GM21381 (cell line): ENCODE data around the gene STAG1.
"Not testable (repeated sequence)": the region's sequence is repeated elsewhere in the genome, so short reads cannot be mapped to it uniquely, and the experiment has no call there.

ENCODE experiments used
- ATAC-seq: cut with Tn5 transposase; IDR thresholded peaks from one replicate; pipeline ENCODE4 v1.9.1; 2021; ENCODE audit warnings: mild to moderate bottlenecking, moderate library complexity; ENCODE audit not compliant: unreplicated experiment

STAG1 gene

DNA sequence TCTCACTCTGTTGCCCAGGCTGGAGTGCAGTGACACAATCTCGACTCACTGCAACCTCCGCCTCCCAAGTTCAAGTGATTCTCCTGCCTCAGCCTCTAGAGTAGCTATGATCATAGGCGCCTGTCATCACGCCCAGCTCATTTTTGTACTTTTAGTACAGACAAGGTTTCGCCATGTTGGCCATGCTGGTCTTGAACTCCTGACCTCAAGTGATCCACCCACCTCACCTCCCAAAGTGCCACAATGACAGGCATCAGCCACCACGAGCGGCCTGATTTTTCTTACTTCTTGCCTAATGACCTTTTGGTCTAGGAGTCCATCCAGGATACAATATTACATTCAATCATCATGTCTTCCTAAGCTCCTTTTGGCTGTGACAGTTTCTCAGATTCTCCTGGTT, 146.0 kb downstream of the STAG1 start:
- ATAC-seq = not testable (repeated sequence)

DNA sequence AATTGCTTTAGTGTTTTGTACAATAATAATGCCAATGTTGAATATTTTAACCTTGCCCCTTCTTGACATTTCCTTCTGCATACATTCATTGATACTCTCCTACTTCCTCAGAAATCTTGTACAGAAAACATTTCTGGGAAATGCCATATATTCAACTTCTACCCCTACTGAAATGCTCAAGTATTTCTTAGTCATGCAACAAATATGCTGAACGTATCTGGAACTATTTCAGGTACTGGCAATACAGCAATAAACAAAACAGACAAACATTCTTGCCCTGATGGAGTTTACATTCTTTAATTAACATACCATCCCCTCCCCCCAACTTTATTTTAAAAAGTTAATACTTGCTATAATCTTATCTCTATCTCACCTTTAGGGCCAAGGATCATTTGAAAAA, 147.2 kb downstream of the STAG1 start:
- no peak for ATAC-seq

DNA sequence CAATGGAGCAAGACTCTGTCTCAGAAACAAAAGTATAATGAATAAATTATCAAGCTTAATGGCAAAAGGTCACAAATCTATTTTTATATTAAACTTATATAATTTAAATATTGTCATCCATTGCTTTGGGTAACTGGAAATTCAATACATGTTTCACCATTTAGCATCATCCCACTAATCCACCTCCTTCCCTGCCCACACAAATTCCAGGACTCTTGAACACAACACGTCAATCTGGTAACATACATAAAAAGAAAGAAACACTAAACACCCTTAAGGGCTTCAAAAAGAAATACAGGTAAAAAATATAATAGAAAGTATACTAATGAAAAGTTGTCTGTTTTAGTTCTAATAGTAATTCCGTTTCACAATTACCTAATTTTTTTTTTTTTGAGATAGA, 149.4 kb downstream of the STAG1 start:
- no peak for ATAC-seq

DNA sequence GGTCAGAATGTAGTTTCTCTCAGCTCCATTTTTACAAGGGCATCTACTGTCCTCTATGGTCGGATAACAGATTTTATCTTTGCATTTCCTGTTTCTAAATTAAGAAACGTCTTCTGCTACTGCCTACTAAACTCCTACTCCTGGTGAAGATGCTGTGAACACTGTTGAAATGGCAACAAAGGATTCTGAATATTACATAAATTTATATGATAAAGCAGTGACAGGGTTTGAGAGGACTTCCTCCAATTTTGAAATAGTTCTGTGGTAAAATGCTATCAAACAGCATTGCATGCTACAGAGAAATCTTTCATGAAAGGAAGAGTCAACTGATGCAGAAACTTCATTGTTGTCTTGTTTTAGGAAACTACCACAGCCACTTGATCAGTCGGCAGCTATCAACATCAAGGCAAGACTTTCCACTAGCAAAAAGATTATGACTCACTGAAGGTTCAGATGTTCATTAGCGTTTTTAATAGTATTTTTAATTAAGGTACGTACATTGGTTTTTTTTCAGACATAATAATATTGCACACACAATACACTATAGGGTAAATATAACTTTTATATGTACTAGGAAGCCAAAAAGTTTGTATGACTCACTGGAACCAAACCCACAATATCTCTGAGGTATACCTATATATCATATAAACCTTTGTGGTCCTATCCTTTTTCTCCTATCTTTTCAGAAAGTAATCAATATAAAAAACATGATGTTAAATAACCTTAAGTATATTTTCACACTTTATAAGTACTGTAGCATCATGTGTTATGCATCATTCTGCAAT, 156.1 kb downstream of the STAG1 start:
- ATAC-seq = no peak

DNA sequence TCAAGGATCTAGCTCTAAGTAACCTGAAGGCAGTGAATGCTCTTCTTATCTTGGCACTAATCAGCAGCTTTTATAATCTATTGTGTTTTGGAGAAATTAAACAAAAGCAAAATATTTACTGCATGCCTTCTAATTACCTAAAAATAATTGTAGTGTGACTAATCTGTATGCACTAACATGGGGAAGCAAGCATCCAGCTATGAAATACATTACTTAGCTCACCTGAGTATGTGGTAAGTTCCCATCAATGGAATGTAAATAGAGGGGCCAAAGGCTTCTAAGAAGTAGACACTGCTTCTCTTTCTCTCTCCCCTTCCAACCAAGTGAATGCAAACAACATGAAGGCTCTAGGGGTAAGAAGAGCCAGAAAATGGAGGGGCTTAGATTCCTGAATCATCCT, 165.6 kb downstream of the STAG1 start:
- no peak for ATAC-seq

DNA sequence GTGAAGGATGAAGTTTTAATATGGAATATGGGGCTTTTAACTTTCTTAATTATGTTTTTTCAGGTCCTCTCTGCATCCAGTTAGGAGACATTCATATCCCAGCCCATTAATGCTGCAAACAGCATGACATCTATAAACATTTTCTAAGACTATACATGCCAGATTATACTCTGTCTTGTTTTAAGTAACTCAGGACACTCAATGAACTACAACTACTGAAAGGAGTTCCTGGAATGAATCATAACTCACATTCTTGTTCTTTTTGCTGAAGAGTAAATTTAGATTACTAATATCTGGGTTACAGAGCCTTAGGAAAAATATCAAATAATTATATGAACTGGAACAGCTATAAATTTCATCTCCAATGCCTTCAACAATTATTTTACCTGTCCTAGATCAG, 167.4 kb downstream of the STAG1 start:
- no peak for ATAC-seq

DNA sequence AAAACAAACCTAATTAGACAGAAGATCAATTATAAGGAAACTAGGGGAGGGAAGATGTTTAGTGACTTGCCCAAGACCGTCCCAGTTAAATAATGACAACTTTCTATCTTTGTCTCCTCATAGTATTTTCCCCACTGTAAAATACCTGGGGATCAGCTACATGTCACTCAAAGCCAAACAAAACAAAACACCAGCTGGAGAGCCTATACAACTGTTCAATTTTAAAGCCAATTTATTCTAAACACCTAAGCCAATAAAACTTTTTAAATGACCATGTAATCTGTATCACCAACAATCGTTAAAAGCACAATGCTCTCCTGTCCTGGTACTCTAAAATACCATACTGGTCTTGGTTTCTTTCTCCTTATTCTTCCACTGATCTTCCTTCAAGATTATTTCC, 168.4 kb downstream of the STAG1 start:
- no peak for ATAC-seq

DNA sequence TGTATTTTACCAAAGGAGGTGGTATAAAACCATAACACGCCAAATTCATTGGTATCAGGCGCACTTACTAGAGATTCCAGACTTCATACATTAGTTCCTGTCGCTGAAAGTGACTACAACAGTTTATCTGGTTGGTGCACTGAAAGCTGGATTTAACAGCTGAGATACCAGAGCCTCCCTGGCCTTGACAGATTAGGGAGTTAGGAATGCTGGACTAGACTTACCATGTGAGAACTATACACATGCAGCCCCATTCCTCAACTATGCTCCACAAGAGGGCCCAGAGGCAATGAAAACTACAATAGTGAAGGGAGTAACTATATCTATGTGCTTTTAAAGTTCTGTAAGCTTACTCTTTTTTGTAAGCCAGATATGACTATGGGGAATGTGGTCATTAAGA, 174.4 kb downstream of the STAG1 start:
- ATAC-seq = no peak

DNA sequence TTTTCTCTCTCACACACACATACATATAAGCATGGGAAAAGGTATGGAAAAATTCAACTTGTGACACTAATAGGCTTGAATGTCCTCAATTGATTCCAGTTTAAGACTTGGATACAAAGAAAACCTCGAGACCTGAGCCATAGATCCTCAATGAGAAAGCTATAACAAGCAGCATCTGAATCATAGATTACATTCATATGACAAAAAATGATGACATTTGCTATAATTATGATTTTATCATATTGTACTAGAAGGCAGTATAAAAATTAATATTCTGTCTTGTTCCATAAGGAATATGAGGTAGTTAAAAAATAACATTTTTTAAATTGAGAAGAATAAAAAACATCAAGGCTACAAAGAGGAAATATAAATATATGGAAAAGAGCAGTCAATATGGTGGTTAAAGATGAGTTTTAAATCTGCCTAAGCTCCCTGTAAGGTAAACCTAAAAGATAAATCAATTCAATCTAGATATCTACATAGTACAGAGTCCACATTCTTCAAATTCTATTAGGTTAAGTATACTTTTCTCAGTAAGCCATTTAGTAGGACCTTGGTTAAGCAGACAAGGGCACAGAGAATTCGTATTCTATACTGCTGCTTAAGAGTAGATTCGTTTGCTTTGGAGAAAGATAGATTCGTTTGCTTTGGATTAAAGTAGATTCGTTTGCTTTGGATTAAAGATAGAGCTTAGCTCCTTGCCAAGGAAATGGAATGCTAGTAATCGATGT, 175.7 kb downstream of the STAG1 start:
- no peak for ATAC-seq

DNA sequence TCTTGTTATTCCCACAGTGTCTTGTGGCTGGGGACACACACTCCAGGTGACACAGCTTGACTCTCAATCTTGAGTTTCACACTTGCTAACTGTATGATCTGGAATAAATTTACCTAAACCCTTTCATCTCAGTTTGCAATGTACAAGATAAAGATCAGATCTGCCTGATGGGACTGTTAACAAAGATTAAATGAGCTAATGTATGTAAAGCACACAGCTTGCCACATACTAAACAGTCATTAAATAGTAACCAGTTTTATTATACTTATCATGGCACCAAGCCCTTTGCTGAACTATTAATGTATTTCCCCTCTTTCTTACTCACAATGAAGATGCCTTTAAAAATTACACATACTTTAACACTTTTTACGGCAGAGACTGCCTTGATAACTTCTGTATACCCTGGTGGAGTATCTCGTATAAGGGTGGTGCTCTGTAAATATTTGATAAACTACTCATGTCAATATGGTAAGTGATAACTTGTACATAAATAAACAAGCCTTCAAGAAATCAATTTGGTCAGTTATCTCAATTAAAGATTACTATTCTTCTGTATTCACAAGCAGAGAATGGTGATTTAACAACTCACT, 184.5 kb downstream of the STAG1 start:
- no peak for ATAC-seq

DNA sequence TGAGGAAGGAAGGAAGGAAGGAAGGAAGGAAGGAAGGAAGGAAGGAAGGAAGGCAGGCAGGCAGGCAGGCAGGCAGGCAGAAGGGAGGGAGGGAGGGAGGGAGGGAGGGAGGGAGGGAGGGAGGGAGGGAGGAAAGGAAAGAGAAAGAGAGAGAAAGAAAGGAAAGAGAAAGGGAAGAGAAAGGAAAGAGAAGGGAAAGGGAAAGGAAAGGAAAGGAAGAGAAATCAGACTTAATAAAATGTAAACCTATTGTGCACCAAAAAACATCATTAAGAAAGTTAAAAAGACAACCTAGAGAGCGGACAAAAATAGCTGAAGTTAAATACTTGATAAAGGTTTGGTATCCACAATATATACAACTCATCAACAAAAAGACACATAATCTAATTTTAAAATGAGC, 187.2 kb downstream of the STAG1 start:
- ATAC-seq = not testable (repeated sequence)

DNA sequence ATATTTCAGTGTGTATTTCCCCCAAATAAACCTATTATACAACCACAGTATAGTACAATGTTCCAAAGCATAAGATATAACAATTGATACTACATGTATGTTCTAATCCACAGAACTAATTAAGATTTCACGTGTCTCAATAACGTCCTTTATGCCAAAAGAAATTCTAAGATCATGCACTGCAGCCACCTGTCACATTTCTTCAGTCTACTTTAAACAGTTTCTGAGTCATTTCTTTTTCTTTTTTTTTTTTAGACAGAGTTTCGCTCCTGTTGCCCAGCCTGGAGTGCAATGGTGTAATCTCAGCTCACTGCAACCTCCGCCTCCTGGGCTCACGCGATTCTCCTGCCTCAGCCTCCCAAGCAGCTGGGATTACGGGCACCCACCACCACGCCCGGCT, 190.2 kb downstream of the STAG1 start:
- no peak for ATAC-seq

DNA sequence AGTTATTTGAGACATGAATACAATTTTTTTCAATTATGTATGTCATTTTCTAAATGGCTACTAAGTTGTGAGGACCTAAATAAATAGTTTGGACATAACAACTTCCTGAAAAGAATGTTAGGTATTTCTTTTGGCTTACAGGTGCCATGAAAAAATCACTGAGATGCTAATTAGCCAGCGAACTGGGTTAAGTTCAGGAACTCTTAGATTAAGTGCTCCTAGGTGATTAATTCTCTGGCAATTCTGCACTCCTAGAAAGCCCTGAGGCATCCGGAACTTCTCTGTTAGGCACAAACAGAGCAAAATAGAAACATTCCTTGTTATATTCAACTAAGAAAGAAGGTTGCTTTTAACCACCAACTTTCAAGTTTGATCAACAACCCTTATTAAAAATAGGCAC, 192.3 kb downstream of the STAG1 start:
- no peak for ATAC-seq

DNA sequence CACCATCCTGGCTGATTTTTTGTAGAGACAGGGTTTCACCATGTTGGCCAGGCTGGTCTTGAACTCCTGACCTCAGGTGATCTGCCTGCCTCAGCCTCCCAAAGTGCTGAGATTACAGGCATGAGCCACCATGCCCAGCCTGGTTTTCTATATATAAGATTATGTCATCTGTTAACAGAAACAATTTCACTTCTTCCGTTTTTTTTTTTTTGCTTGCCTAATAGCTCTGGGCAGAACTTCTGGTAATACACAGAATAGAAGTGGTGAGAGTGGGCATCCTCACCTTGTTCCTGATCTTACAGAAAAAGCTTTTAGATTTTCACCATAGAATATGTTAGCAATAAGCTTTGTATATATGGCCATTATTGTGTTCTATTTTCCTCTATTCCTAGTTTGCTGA, 202.7 kb downstream of the STAG1 start:
- not testable (repeated sequence) for ATAC-seq

DNA sequence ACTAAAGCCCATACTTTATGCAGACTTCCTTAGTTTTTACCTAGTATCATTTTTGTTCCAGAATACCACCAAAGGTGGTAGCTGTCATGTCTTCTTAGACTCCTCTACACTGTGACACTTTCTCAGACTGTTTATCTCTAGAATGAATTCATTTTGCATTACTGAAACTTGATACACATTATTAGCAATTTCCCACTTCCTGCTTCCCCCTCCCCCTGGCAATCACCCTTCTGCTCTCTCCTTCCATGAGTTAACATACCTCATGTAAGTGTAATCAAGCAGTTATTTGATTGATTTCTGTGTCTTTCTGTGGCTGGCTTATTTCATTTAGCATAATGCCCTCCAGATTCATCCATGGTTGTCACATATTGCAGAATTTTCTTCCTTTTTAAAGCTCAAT, 204.9 kb downstream of the STAG1 start:
- no peak for ATAC-seq

DNA sequence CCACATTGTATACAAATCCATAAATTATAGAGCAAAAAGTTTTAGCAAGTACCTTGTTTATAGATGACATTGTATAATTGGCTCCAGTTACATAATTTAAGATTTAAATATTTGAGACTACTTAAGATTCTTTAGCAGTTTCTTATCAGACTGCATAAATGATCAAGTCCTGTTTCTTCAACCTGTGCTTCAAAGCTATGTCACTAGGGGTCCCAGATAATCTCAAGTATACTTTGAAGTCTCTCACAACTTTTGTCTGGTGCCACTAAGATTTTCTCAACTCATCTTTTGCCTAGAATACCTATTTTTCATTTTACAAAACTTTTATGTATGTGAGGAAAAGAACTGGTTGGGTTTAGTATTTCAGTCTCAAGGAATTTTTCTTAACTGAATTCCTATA, 205.5 kb downstream of the STAG1 start:
- ATAC-seq = no peak

DNA sequence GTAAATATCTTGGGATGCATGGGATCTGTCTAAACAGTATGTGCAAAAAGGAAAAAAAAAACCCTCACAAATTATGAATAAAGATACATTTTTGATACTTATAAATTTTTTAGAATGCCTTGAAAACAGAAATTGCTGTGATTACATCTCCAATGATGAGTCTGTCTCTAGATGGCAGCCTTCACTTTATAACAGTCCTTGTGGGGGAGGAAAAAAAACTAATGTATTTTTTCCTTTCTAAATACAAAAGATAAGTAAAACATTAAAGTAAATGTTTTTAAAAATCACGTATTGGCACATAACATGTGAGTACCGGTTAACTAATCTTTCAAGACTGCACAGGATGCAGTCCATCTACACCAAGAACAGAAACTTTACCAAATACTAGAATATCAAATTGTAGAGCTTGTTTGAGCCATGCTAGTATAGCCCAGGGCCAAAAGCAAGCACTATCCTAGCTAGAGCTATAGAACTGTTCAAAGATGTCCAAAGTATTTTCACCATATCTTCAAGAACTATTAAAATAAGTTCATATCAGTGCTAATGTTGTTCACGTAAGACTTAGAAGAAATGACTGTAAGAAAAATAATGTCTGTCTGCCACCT, 206.4 kb downstream of the STAG1 start:
- no peak for ATAC-seq

DNA sequence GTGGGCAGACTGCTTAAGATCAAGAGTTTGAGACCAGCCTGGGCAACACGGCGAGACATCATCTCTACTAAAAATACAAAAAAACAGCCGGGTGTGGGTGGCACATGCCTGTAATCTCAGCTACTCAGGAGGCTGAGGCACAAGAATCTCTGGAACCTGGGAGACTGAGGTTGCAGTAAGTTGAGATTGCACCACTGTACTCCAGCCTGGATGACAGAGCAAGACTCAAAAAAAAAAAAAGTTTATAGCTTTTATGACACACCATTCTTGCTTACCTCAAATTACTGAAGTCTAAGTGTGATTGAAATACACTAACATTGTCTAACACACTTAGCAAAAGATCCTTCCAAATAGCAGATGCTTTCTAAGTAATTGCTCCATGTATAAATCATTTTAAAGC, 207.6 kb downstream of the STAG1 start:
- no peak for ATAC-seq

DNA sequence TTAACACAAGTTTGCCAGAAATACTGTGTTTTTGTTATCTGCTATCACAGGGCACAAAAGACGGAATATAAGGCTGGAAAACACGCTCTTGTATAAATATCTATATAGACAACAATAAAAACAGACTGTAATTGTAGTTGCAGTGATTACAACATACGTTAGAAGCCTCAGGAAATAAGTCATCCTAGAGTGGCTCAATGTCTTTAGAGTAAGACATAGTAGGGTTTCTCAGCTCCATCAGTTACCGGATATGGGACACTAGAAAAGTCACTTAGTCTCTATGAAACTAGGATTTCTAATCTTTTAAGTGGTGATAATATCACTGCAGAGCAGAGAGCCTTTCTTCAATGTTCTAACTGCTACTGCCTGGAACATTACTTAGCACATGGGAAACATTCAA, 208.8 kb downstream of the STAG1 start:
- ATAC-seq = no peak

DNA sequence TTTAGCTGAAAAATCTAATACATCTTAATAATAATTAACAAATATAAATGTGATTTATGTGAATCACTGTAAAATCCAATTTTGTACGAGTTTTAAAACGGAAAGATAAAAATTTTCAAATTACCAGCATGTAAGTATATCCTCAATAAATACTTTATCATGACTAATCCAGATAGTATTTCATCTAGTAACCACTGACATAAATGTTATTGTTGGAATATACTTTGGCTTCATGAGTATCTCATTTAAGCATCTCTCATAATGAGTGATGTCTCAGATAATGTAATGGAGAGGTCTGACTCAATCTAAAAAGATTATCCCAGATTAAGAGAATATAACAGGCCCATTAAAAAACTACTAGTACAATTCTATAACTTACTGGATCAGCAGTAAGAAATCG, 216.3 kb downstream of the STAG1 start:
- ATAC-seq = no peak

DNA sequence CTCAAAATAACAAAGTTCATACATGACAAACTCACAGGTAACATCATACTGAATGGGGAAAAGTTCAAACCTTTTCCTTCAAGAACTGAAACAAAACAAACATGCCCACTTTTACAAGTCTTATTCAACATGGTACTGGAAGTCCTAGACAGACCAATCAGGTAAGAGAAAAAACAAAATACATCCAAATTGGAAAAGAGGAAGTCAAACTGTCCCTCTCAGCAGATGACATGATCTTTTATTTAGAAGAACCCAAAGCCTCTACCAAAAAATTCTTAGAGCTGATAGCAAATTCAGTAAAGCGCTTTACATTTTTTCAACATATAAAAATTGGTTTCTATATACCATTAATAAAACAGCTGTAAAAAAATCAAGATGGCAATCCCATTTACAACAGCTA, 219.4 kb downstream of the STAG1 start:
- no peak for ATAC-seq

DNA sequence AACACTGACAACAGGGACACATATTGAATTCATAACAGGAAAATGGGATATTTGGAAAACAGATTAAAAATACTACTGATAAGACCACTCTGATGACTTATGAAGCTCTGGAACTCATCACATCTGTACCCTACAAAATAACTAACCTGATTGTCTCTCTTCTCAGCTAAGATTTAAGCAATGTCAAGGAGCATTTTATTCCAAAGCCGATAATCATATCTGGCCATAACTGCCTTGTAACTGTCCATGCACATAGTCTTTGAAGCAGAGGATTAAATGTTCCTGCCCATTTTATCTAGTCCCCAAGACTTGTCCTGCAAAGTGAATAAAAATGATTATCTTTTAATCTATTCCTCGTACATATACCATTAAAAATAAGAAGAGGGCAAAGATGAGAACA, 234.1 kb downstream of the STAG1 start:
- no peak for ATAC-seq
